Panc1 (cell line): ENCODE measurements around the gene TMED7.

Source experiments
- POLR2AphosphoS5 ChIP-seq: IDR thresholded peaks from 2 replicates; pipeline ENCODE4 v1.6.1; 2012; ENCODE audit warnings: mild to moderate bottlenecking, low read depth, low read length, moderate library complexity
- TF ChIP-seq, protein P1 (sequence below): fragments of 450-650 bp; IDR thresholded peaks from 2 replicates; pipeline ENCODE4 v1.5.1; 2017; ENCODE audit warnings: mild to moderate bottlenecking

DNA sequence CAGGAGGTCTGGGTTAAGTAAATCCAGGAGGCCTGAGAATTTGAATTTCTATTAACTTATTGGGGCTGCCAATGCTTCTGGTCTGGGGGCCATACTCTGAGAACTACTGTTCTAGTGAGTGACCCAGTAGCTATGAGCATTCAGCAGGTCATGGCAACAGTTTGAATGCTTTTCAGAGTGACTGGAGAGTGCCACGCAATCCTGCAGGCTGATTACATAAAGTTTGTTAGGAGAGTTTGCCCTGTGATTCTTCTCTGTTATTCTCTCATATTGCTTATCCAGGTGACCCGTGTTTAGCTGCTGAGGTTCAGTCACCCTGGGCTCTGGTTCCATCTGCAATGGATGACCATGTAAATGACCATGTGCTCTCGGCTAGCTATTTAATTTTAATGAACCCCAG is 22.2 kb upstream of the TMED7 start:
- TF ChIP-seq POLR2AphosphoS5: no peak
- TF ChIP-seq, protein P1, sequence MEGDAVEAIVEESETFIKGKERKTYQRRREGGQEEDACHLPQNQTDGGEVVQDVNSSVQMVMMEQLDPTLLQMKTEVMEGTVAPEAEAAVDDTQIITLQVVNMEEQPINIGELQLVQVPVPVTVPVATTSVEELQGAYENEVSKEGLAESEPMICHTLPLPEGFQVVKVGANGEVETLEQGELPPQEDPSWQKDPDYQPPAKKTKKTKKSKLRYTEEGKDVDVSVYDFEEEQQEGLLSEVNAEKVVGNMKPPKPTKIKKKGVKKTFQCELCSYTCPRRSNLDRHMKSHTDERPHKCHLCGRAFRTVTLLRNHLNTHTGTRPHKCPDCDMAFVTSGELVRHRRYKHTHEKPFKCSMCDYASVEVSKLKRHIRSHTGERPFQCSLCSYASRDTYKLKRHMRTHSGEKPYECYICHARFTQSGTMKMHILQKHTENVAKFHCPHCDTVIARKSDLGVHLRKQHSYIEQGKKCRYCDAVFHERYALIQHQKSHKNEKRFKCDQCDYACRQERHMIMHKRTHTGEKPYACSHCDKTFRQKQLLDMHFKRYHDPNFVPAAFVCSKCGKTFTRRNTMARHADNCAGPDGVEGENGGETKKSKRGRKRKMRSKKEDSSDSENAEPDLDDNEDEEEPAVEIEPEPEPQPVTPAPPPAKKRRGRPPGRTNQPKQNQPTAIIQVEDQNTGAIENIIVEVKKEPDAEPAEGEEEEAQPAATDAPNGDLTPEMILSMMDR: no peak
